ENCODE measurements around the gene METTL8.

GRCh38 chr2:171347591-171348032, 86.2 kb downstream of the METTL8 start:
- no peak for TF ChIP-seq FOXM1 (IDR thresholded peaks at IDR 0.05; ENCODE audit: low read depth)
- TF ChIP-seq MAX (IDR thresholded peaks at IDR 0.05; ENCODE audit: low read depth): 0 out of 2 replicates have a peak, but pooled peaks have one; percentile 36
- no peak for TF ChIP-seq CTCF (IDR thresholded peaks at IDR 0.05)
- TF ChIP-seq EP300 (IDR thresholded peaks at IDR 0.05; ENCODE audit: borderline replicate concordance in 1 of 2, low read depth in 1 of 2, low read length in 1 of 2): peak in 1 of 2 experiments; percentile 55; a peak in 1 of 4 replicates
- no peak for TF ChIP-seq ZBTB33 (IDR thresholded peaks at IDR 0.05; ENCODE audit: borderline replicate concordance, low read depth)
- no peak for TF ChIP-seq FOXJ3 (CRISPR knock-in tag; IDR thresholded peaks at IDR 0.05)
- no peak for TF ChIP-seq REST (IDR thresholded peaks at IDR 0.05; ENCODE audit: low read depth, low read length)
- no peak for TF ChIP-seq SIN3A (IDR thresholded peaks at IDR 0.05; ENCODE audit: borderline replicate concordance, low read depth, low read length)
